ENCODE data around the gene CDK14.

Gene CDK14

DNA sequence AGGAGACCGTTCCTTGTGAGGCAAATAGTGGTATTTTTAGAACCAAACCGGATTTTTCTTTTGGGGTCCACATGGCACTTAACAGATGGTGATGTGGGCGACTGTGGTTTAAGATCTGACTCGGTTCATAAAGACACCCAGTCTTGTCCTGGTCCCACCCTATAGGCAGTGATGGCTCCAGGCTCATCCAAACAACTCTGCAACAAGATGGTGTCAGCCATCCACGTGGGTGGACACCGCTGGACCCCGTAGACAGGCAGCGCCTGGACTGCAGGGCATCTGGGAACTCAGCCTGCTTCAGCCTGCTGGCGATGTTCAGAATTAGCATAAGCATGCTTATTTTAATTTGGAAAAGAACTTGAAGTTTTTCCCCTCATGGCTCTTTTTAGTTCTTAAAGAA lies 409.7 kb downstream of the CDK14 start:
- TF ChIP-seq, protein P1, sequence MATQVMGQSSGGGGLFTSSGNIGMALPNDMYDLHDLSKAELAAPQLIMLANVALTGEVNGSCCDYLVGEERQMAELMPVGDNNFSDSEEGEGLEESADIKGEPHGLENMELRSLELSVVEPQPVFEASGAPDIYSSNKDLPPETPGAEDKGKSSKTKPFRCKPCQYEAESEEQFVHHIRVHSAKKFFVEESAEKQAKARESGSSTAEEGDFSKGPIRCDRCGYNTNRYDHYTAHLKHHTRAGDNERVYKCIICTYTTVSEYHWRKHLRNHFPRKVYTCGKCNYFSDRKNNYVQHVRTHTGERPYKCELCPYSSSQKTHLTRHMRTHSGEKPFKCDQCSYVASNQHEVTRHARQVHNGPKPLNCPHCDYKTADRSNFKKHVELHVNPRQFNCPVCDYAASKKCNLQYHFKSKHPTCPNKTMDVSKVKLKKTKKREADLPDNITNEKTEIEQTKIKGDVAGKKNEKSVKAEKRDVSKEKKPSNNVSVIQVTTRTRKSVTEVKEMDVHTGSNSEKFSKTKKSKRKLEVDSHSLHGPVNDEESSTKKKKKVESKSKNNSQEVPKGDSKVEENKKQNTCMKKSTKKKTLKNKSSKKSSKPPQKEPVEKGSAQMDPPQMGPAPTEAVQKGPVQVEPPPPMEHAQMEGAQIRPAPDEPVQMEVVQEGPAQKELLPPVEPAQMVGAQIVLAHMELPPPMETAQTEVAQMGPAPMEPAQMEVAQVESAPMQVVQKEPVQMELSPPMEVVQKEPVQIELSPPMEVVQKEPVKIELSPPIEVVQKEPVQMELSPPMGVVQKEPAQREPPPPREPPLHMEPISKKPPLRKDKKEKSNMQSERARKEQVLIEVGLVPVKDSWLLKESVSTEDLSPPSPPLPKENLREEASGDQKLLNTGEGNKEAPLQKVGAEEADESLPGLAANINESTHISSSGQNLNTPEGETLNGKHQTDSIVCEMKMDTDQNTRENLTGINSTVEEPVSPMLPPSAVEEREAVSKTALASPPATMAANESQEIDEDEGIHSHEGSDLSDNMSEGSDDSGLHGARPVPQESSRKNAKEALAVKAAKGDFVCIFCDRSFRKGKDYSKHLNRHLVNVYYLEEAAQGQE (IDR thresholded peaks at IDR 0.05; ENCODE audit: insufficient replicate concordance, low read depth): no peak
- TF ChIP-seq CTCF (IDR thresholded peaks at IDR 0.05; ENCODE audit: insufficient read depth, low read length): no peak
- TF ChIP-seq POLR2AphosphoS5 (IDR thresholded peaks at IDR 0.05; ENCODE audit: low read depth): no peak
- TF ChIP-seq GABPA (IDR thresholded peaks at IDR 0.05; ENCODE audit: low read depth): no peak
- no peak for TF ChIP-seq SPI1 (IDR thresholded peaks at IDR 0.05; ENCODE audit: borderline replicate concordance, low read depth)
- no peak for DNase-seq (ENCODE audit: low read depth in 1 of 2, low spot score in 1 of 2)
- Histone ChIP-seq H3K27ac (replicated peaks) (no peak overlapping the region), H3K27me3 (ENCODE audit: insufficient read depth, poor library complexity, severe bottlenecking) (no peaks in the 10 kb centered on the region), H3K4me3 (replicated peaks; ENCODE audit: insufficient read depth, low read length) (no peak overlapping the region)

DNA sequence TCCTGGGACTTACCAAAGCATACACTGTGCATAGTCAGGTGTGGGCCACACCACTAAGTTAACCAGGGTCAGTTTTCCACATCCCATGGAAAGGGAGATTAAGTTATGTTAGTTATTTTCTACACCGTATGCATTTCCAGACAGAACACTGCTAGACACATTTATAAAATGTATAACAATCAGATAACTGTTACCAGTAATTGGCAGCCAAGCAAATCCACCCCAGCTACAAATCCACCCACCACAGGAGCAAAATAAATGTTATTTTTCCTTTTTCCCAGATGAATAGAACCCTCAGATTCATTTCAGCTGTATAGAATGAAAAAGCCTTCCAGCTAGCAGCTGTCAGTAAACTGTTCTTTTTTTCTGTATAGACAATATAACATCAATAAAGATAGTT lies 411.2 kb downstream of the CDK14 start:
- Histone ChIP-seq H3K27ac (replicated peaks) (no peak overlapping the region), H3K4me3 (replicated peaks; ENCODE audit: insufficient read depth, low read length) (no peak overlapping the region), H3K27me3 (ENCODE audit: insufficient read depth, poor library complexity, severe bottlenecking) (no peaks in the 10 kb centered on the region)
- TF ChIP-seq POLR2AphosphoS5 (IDR thresholded peaks at IDR 0.05; ENCODE audit: low read depth) (no peak), GABPA (IDR thresholded peaks at IDR 0.05; ENCODE audit: low read depth) (no peak), SPI1 (IDR thresholded peaks at IDR 0.05; ENCODE audit: borderline replicate concordance, low read depth) (no peak), CTCF (IDR thresholded peaks at IDR 0.05; ENCODE audit: insufficient read depth, low read length) (no peak)
- TF ChIP-seq, protein P1 (IDR thresholded peaks at IDR 0.05; ENCODE audit: insufficient replicate concordance, low read depth): no peak
- DNase-seq (ENCODE audit: low read depth in 1 of 2, low spot score in 1 of 2): no peak

- H3K27ac ChIP-seq (replicated peaks): no peak overlapping the region
- H3K27me3 ChIP-seq (ENCODE audit: insufficient read depth, poor library complexity, severe bottlenecking): no peaks in the 10 kb centered on the region
- H3K4me3 ChIP-seq (replicated peaks; ENCODE audit: insufficient read depth, low read length): no peak overlapping the region
- TF ChIP-seq POLR2AphosphoS5 (IDR thresholded peaks at IDR 0.05; ENCODE audit: low read depth): no peak
- no peak for DNase-seq (ENCODE audit: low read depth in 1 of 2, low spot score in 1 of 2)
These were observed 417.0 kb downstream of the CDK14 start for GRCh38 chr7:91013078-91013477.

DNA sequence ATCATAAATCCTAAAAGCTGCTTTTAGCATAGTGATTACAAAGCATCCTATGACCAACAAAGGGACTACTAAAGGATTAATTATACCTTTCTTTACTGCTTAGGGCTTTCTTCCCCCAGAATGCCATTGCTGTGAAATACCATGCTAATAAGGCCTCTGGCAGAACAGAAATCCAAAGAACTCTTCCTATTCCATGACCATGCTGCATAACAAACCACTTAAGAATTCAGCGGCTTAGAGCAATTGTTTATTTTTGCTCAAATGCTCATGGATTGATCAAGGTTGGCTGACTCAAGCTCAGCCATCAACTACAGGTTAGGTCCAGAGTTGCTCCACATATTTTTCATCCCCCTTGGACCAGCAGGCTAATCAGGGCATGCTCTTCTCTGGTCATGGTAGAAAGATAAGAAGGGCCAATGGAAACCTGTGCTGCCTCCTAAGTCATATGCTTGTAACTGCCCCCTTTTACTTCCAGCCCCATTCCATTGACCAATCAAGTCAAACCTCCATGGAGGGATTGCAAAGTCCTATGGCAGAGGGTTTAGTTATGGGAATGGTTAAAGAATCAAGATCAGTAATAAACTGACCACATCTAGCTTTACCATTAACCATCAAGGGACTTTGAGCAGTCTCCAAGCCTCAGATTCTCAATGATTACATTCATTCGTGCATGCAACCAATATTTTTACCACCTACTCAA lies 423.7 kb downstream of the CDK14 start:
- H3K27ac ChIP-seq (replicated peaks): no peak overlapping the region
- TF ChIP-seq POLR2AphosphoS5 (IDR thresholded peaks at IDR 0.05; ENCODE audit: low read depth) (no peak), GABPA (IDR thresholded peaks at IDR 0.05; ENCODE audit: low read depth) (no peak), CTCF (IDR thresholded peaks at IDR 0.05; ENCODE audit: insufficient read depth, low read length) (no peak), SPI1 (IDR thresholded peaks at IDR 0.05; ENCODE audit: borderline replicate concordance, low read depth) (no peak)
- TF ChIP-seq, protein P1 (IDR thresholded peaks at IDR 0.05; ENCODE audit: insufficient replicate concordance, low read depth): no peak
- DNase-seq (ENCODE audit: low read depth in 1 of 2, low spot score in 1 of 2): no peak
- H3K4me3 ChIP-seq (replicated peaks; ENCODE audit: insufficient read depth, low read length): no peak overlapping the region
- H3K27me3 ChIP-seq (ENCODE audit: insufficient read depth, poor library complexity, severe bottlenecking): no peaks in the 10 kb centered on the region
